Liver (tissue), 9 donors: ENCODE results near the gene CREB1. TPM values are rescaled to one million over a fixed set of nuclear protein-coding genes. Genes with fewer than 3 reads are reported as not detected.
"Not testable (repeated sequence)": the region's sequence is repeated elsewhere in the genome, so short reads cannot be mapped to it uniquely, and the experiment has no call there.

Experiments used
- DNase-seq: peaks from one replicate; pipeline ENCODE4 v3.0.0-alpha.2; 2017; ENCODE audit warnings: low spot score
- H3K27ac ChIP-seq, 2 donors: one replicate each; pipeline ENCODE4 v1.7.0; 2013; ENCODE audit warnings: inconsistent platforms in 2 of 2, low read length in 2 of 2, control low read depth in 1 of 2, low read depth in 1 of 2, mild to moderate bottlenecking in 1 of 2
- H3K27me3 ChIP-seq, 4 donors: one replicate each; pipeline versions ENCODE4 v1.6.1 to v1.7.0; 2013; ENCODE audit warnings: low read length in 3 of 4, inconsistent platforms in 1 of 4, mild to moderate bottlenecking in 1 of 4, moderate library complexity in 1 of 4; ENCODE audit not compliant: control insufficient read depth in 4 of 4, insufficient read depth in 4 of 4
- H3K36me3 ChIP-seq, 4 donors: one replicate each; pipeline versions ENCODE4 v1.6.1 to v1.7.0; 2013; ENCODE audit warnings: low read length in 3 of 4, mild to moderate bottlenecking in 3 of 4, low read depth in 1 of 4, moderate library complexity in 1 of 4; ENCODE audit not compliant: control insufficient read depth in 4 of 4, insufficient read depth in 3 of 4
- H3K4me1 ChIP-seq, 4 donors: one replicate each; pipeline versions ENCODE4 v1.6.1 to v1.7.0; 2013; ENCODE audit warnings: low read length in 3 of 4, mild to moderate bottlenecking in 3 of 4, moderate library complexity in 1 of 4; ENCODE audit not compliant: control insufficient read depth in 4 of 4, insufficient read depth in 4 of 4
- H3K4me3 ChIP-seq, 3 donors: one replicate each; pipeline versions ENCODE4 v1.6.1 to v1.7.0; 2013; ENCODE audit warnings: low read length in 3 of 3, control low read depth in 1 of 3, low read depth in 1 of 3, mild to moderate bottlenecking in 1 of 3
- H3K9ac ChIP-seq, 2 donors: one replicate each; pipeline ENCODE4 v1.7.0; 2013; ENCODE audit warnings: low read length in 2 of 2, mild to moderate bottlenecking in 2 of 2, moderate library complexity in 2 of 2, control low read depth in 1 of 2, low read depth in 1 of 2
- H3K9me3 ChIP-seq, 4 donors: one replicate each; pipeline versions ENCODE4 v1.6.1 to v1.7.0; 2013; ENCODE audit warnings: low read length in 3 of 4; ENCODE audit not compliant: control insufficient read depth in 4 of 4
- FOXA2 ChIP-seq: IDR thresholded peaks from 2 replicates; pipeline ENCODE4 v1.6.1; 2016; ENCODE audit warnings: antibody characterized with exemption
- MAX ChIP-seq: IDR thresholded peaks from 2 replicates; pipeline ENCODE4 v1.6.1; 2016; ENCODE audit warnings: antibody characterized with exemption
- NR2F2 ChIP-seq: IDR thresholded peaks from 2 replicates; pipeline ENCODE4 v1.6.1; 2016; ENCODE audit warnings: antibody characterized with exemption
- RAD21 ChIP-seq, 2 donors: IDR thresholded peaks; 2 replicates each; pipeline ENCODE4 v1.6.1; 2016; ENCODE audit warnings: antibody characterized with exemption in 2 of 2, mild to moderate bottlenecking in 2 of 2
- RXRA ChIP-seq, 2 donors: IDR thresholded peaks; 2 replicates each; pipeline ENCODE4 v1.6.1; 2017 to 2018; ENCODE audit warnings: antibody characterized with exemption in 2 of 2, mild to moderate bottlenecking in 1 of 2
- SP1 ChIP-seq: IDR thresholded peaks from 2 replicates; pipeline ENCODE4 v1.6.1; 2018; ENCODE audit warnings: antibody characterized with exemption, mild to moderate bottlenecking
- TAF1 ChIP-seq: conservative IDR thresholded peaks from 2 replicates; pipeline ENCODE4 v1.6.1; 2016; ENCODE audit warnings: antibody characterized with exemption, mild to moderate bottlenecking
- WGBS: extraction: QIAGEN DNeasy Blood & Tissue Kit; methylation state at CpG from one replicate; pipeline ENCODE4 v1.1.7; 2013; 5-methylcytosine and 5-hydroxymethylcytosine counted together
- polyA plus RNA-seq, 2 donors: library from polyadenylated mRNA; stranded (reverse) in 1 of 2; unstranded in 1 of 2; fragments of 200-250 nt in 1 of 2; fragments of >200 nt in 1 of 2; fragmentation: Nextera tagmentation in 1 of 2; extraction: Ambion mirVana in 1 of 2; gene quantifications; one replicate each; pipeline versions ENCODE4 v1.2.1 to v1.2.3, GENCODE V29; 2013 to 2015
- total RNA-seq, 2 donors: library from RNA; depleted of rRNA; stranded (reverse); fragments of >200 nt; gene quantifications; one replicate each; pipeline ENCODE4 v1.2.3, GENCODE V29; 2014
- TF ChIP-seq, protein P1 (sequence below): IDR thresholded peaks from 2 replicates; pipeline ENCODE4 v1.6.1; 2016; ENCODE audit warnings: antibody characterized with exemption
- TF ChIP-seq, protein P2 (sequence below): IDR thresholded peaks from 2 replicates; pipeline ENCODE4 v1.6.1; 2016; ENCODE audit warnings: antibody characterized with exemption, mild to moderate bottlenecking
- donor health status: healthy.
- donor health status: healthy.
- donor health status: healthy.
- donor health status: healthy.
- donor health status: healthy.

CREB1 gene
- total and polyA plus RNA-seq, 4 donors = 4.4 to 24.4 (median 14.5) TPM

DNA sequence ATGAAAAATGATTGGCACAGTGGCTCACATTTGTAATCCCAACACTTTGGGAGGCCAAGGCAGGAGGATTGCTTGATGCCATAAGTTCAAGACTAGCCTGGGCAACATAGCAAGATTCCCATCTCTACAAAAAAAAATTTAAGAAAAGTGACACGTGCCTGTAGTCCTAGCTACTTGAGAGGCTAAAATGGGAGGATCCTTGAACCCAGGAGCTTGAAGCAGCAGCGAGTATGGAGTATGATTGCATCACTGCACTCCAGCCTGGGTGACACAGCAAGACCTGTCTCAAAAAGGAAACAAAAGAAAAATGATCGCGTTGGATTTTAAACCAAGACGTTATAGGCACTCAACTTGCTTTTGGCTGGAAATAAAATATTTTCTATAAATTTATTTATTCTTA is 37.8 kb upstream of the CREB1 start (continued):
- TF ChIP-seq MAX (no peak), TAF1 (no peak)

GRCh38 chr2:207492461-207492860 is 37.3 kb upstream of the CREB1 start:
- H3K36me3 ChIP-seq = no peaks in the 10 kb centered on the region
- TF ChIP-seq, protein P1, sequence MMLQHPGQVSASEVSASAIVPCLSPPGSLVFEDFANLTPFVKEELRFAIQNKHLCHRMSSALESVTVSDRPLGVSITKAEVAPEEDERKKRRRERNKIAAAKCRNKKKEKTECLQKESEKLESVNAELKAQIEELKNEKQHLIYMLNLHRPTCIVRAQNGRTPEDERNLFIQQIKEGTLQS = no peak
- TF ChIP-seq RXRA (IDR thresholded peaks at IDR 0.05) (no peak), FOXA2 (no peak), RAD21 (IDR thresholded peaks at IDR 0.05) (no peak), NR2F2 (no peak), TAF1 (no peak)
- no peak overlapping the region for H3K27ac ChIP-seq
- no peak overlapping the region for H3K4me3 ChIP-seq
- no peaks in the 10 kb centered on the region for H3K4me1 ChIP-seq
- WGBS = 75% methylated on average over 1 of the region's 1 CpG
- DNase-seq = no peak
- H3K9ac ChIP-seq = no peak overlapping the region
- H3K27me3 ChIP-seq = no peaks in the 10 kb centered on the region
- H3K9me3 ChIP-seq = no peaks in the 10 kb centered on the region

DNA sequence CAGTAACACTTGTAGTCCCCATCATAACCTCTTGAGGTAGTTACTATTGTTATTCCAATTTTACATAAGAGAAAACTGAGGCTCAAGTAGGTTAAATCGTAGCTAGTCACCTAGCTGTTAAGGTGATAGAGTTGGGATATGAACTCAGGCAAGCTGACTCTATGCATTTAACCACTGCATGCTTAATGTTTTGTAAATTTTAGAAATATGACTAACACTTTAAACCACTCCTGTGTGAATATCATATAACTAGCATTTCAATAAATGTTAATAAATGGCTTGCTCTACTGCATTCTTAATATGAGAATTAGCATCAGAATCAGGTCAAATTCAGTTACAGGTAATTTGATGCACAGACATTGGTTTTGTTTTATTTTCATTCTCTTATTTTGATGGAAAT is 35.6 kb upstream of the CREB1 start:
- no peaks in the 10 kb centered on the region for H3K9me3 ChIP-seq
- no peaks in the 10 kb centered on the region for H3K36me3 ChIP-seq
- no peak for DNase-seq
- H3K27ac ChIP-seq = no peak overlapping the region
- WGBS = 87% methylated on average over 1 of the region's 1 CpG
- H3K4me1 ChIP-seq = no peaks in the 10 kb centered on the region
- no peak overlapping the region for H3K9ac ChIP-seq
- TF ChIP-seq NR2F2 (no peak), SP1 (no peak), RAD21 (IDR thresholded peaks at IDR 0.05) (no peak)
- TF ChIP-seq, protein P1 = no peak
- TF ChIP-seq, protein P2, sequence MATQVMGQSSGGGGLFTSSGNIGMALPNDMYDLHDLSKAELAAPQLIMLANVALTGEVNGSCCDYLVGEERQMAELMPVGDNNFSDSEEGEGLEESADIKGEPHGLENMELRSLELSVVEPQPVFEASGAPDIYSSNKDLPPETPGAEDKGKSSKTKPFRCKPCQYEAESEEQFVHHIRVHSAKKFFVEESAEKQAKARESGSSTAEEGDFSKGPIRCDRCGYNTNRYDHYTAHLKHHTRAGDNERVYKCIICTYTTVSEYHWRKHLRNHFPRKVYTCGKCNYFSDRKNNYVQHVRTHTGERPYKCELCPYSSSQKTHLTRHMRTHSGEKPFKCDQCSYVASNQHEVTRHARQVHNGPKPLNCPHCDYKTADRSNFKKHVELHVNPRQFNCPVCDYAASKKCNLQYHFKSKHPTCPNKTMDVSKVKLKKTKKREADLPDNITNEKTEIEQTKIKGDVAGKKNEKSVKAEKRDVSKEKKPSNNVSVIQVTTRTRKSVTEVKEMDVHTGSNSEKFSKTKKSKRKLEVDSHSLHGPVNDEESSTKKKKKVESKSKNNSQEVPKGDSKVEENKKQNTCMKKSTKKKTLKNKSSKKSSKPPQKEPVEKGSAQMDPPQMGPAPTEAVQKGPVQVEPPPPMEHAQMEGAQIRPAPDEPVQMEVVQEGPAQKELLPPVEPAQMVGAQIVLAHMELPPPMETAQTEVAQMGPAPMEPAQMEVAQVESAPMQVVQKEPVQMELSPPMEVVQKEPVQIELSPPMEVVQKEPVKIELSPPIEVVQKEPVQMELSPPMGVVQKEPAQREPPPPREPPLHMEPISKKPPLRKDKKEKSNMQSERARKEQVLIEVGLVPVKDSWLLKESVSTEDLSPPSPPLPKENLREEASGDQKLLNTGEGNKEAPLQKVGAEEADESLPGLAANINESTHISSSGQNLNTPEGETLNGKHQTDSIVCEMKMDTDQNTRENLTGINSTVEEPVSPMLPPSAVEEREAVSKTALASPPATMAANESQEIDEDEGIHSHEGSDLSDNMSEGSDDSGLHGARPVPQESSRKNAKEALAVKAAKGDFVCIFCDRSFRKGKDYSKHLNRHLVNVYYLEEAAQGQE = no peak
- no peak overlapping the region for H3K4me3 ChIP-seq
- H3K27me3 ChIP-seq = no peaks in the 10 kb centered on the region

DNA sequence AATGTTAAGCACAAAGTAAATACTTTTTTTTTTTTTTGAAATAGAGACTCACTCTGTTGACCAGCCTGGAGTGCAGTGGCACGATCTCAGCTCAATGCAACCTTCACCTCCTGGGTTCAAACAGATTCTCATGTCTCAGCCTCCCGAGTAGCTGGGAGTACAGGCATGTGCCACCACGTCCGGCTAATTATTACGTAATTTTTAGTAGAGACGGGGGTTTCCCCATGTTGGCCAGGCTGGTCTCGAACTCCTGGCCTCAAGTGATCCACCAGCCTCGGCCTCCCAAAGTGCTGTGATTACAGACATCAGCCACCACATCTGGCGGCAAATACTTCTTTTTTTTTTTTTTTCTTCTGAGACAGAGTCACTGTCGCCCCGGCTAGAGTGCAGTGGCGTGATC is 32.8 kb upstream of the CREB1 start:
- H3K27ac ChIP-seq, H3K9ac ChIP-seq, H3K27me3 ChIP-seq, H3K9me3 ChIP-seq, H3K4me3 ChIP-seq, H3K36me3 ChIP-seq, H3K4me1 ChIP-seq, DNase-seq: not testable (repeated sequence)
- WGBS = 89% methylated on average over 12 of the region's 12 CpGs
